PC-9 (cell line): ENCODE measurements around the gene PUM2. TPM values are rescaled to one million over a fixed set of nuclear protein-coding genes. Genes with fewer than 3 reads are reported as not detected.

Experiments used
- BruUV-seq: library from RNA; stranded (reverse); fragments of 400-500 nt; replicated peaks from 2 replicates; lab custom pipeline; 2021; lab: Mats Ljungman, UMichigan
- CTCF ChIA-PET: fragments of 300-600 bp; sonication (Branson Sonifier 250); formaldehyde crosslinking; loops from one replicate; lab custom pipeline; 2022; ENCODE audit warnings: antibody characterized with exemption; lab: Charles Lee
- POLR2A ChIA-PET: fragments of 300-600 bp; sonication (Branson Sonifier 250); formaldehyde crosslinking; loops from one replicate; lab custom pipeline; 2022; ENCODE audit warnings: antibody characterized with exemption; ENCODE audit not compliant: unreplicated experiment; lab: Charles Lee
- DNase-seq, 2 experiments: peaks; one replicate each; pipeline versions ENCODE4 v3.0.0 to v3.0.0-alpha.2; 2015 to 2022; ENCODE audit warnings: mixed read lengths in 1 of 2
- H2AFZ ChIP-seq: fragments of 200-600 bp; sonication (generic); 2 replicates; pipeline ENCODE4 v1.8.1; 2017; ENCODE audit warnings: antibody characterized with exemption
- H3F3A ChIP-seq: fragments of 200-600 bp; sonication (generic); 2 replicates; pipeline ENCODE4 v1.8.1; 2017; ENCODE audit warnings: antibody characterized with exemption, mild to moderate bottlenecking, low read depth; ENCODE audit not compliant: insufficient read depth
- H3K27ac ChIP-seq: fragments of 200-600 bp; sonication (generic); 2 replicates; pipeline ENCODE4 v1.6.1; 2016; ENCODE audit warnings: mixed run types
- H3K27me3 ChIP-seq: fragments of 200-600 bp; sonication (generic); 2 replicates; pipeline ENCODE4 v1.6.1; 2016; ENCODE audit warnings: low read depth, mixed run types; ENCODE audit not compliant: insufficient read depth
- H3K36me3 ChIP-seq: fragments of 200-600 bp; sonication (generic); 2 replicates; pipeline ENCODE4 v1.6.1; 2016; ENCODE audit warnings: low read depth, mixed run types
- H3K4me1 ChIP-seq: fragments of 200-600 bp; sonication (generic); replicated peaks from 2 replicates; pipeline ENCODE4 v1.6.1; 2016; ENCODE audit warnings: mixed run types; ENCODE audit not compliant: insufficient read depth
- H3K4me2 ChIP-seq: fragments of 200-600 bp; sonication (generic); 2 replicates; pipeline ENCODE4 v1.6.1; 2017; ENCODE audit warnings: mixed run types
- H3K4me3 ChIP-seq: fragments of 200-600 bp; sonication (generic); 2 replicates; pipeline ENCODE4 v1.6.1; 2016; ENCODE audit warnings: mixed run types
- H3K79me2 ChIP-seq: fragments of 200-600 bp; sonication (generic); 2 replicates; pipeline ENCODE4 v1.6.1; 2017; ENCODE audit warnings: low read depth, mixed run types
- H3K9me2 ChIP-seq: fragments of 200-600 bp; sonication (generic); 2 replicates; pipeline ENCODE4 v1.8.1; 2017; ENCODE audit warnings: mild to moderate bottlenecking; ENCODE audit not compliant: insufficient read depth
- H3K9me3 ChIP-seq: fragments of 200-600 bp; sonication (generic); 2 replicates; pipeline ENCODE4 v1.8.1; 2016; ENCODE audit warnings: low read depth; ENCODE audit not compliant: insufficient read depth
- H4K20me1 ChIP-seq: fragments of 200-600 bp; sonication (generic); 2 replicates; pipeline ENCODE4 v1.8.1; 2017; ENCODE audit not compliant: insufficient read depth
- CTCF ChIP-seq: fragments of 200-600 bp; sonication (generic); conservative IDR thresholded peaks from 2 replicates; pipeline ENCODE4 v1.6.1; 2017; ENCODE audit warnings: mixed run types, antibody characterized with exemption, mild to moderate bottlenecking, moderate library complexity
- EZH2 ChIP-seq: fragments of 200-600 bp; sonication (generic); IDR thresholded peaks from 2 replicates; pipeline ENCODE4 v1.8.0; 2017; ENCODE audit warnings: antibody characterized with exemption, low read depth
- intact Hi-C: fragments of 100-400 bp; cut with micrococcal nuclease; formaldehyde crosslinking; loops from one replicate; pipeline ENCODE4 v1.10.0; 2022; ENCODE audit not compliant: unreplicated experiment
- total RNA-seq: library from RNA; stranded (reverse); gene quantifications from 2 replicates; pipeline ENCODE4 v1.2.3, GENCODE V29; 2021

The PUM2 gene
- total RNA-seq, 1 experiment from 2014 or later, result 99.3 TPM

- Histone ChIP-seq H3F3A (peaks cover 39% of the 10 kb centered on the region; the same call in 1 of the 2 replicates), H3K9me2 (no peaks in the 10 kb centered on the region), H3K4me1 (peaks cover 39% of the 10 kb centered on the region), H2AFZ (peak overlapping the region; percentile 87), H3K79me2 (peaks cover 53% of the 10 kb centered on the region), H3K4me2 (peak overlapping the region; percentile 92), H3K36me3 (no peaks in the 10 kb centered on the region), H3K9me3 (no peaks in the 10 kb centered on the region), H3K27ac (peak overlapping the region; percentile 61; the same call in 1 of the 2 replicates), H3K27me3 (no peaks in the 10 kb centered on the region), H4K20me1 (no peaks in the 10 kb centered on the region), H3K4me3 (peak overlapping the region; percentile 93)
- TF ChIP-seq EZH2 (no peak), CTCF (no peak)
- ChIA-PET CTCF (interaction anchor here (1.4 kb wide), 1 partner anchor 9 kb away, joined by 3 read pairs; no protein-coding TSS in a partner anchor), POLR2A (interaction anchor here (0.6 kb wide), 2 partner anchors 15 to 113 kb away, joined by 3 to 8 read pairs; no protein-coding TSS in a partner anchor)
- TSS peak; percentile 35 for BruUV-seq
- peak in 1 of 2 experiments; percentile 42 for DNase-seq
- intact Hi-C loops, result loop anchor here (2.0 to 5.0 kb wide), 2 partner anchors 38 to 211 kb away; partner anchors contain the start of gene MATN3
Observed at GRCh38 chr2:20222769-20223406, 127.8 kb downstream of the PUM2 start.

GRCh38 chr2:20222014-20222768 is 128.5 kb downstream of the PUM2 start:
- Histone ChIP-seq H3K9me3 (no peaks in the 10 kb centered on the region), H4K20me1 (no peaks in the 10 kb centered on the region), H3F3A (peaks cover 39% of the 10 kb centered on the region; the same call in 1 of the 2 replicates), H3K4me1 (peaks cover 41% of the 10 kb centered on the region), H3K79me2 (peaks cover 56% of the 10 kb centered on the region), H3K4me3 (peak overlapping the region; percentile 93; the same call in 1 of the 2 replicates), H3K27ac (0 out of 2 replicates have a peak overlapping the region, but pooled peaks have one; percentile 61), H3K36me3 (no peaks in the 10 kb centered on the region), H3K27me3 (no peaks in the 10 kb centered on the region), H3K4me2 (peak overlapping the region; percentile 92), H2AFZ (no peak overlapping the region), H3K9me2 (no peaks in the 10 kb centered on the region)
- ChIA-PET CTCF (interaction anchor here (0.8 to 1.4 kb wide), 2 partner anchors 10 to 37 kb away, joined by 3 read pairs; no protein-coding TSS in a partner anchor), POLR2A (interaction anchor here (0.6 kb wide), 1 partner anchor 113 kb away, joined by 8 read pairs; no protein-coding TSS in a partner anchor)
- intact Hi-C loops, result loop anchor here (2.0 to 5.0 kb wide), 2 partner anchors 37 to 210 kb away; partner anchors contain the start of gene MATN3
- TF ChIP-seq EZH2, result no peak
- TF ChIP-seq CTCF, result no peak
- DNase-seq, result peak in 1 of 2 experiments; percentile 63
- no TSS peak for BruUV-seq

GRCh38 chr2:20221555-20221973 is 129.1 kb downstream of the PUM2 start:
- Histone ChIP-seq H3K4me2 (peak overlapping the region; percentile 92), H3F3A (peaks cover 35% of the 10 kb centered on the region; the same call in 1 of the 2 replicates), H3K36me3 (no peaks in the 10 kb centered on the region), H3K4me1 (peaks cover 41% of the 10 kb centered on the region), H3K27ac (0 out of 2 replicates have a peak overlapping the region, but pooled peaks have one; percentile 20), H3K79me2 (peaks cover 56% of the 10 kb centered on the region), H3K4me3 (no peak overlapping the region), H3K9me3 (no peaks in the 10 kb centered on the region), H3K27me3 (no peaks in the 10 kb centered on the region), H3K9me2 (no peaks in the 10 kb centered on the region), H2AFZ (no peak overlapping the region), H4K20me1 (no peaks in the 10 kb centered on the region)
- POLR2A ChIA-PET, result no interaction called here
- BruUV-seq, result no TSS peak
- TF ChIP-seq EZH2 (no peak), CTCF (no peak)
- CTCF ChIA-PET, result interaction anchor here (0.8 to 1.4 kb wide), 2 partner anchors 11 to 36 kb away, joined by 3 read pairs; no protein-coding TSS in a partner anchor
- intact Hi-C loops, result loop anchor here (2.0 to 5.0 kb wide), 2 partner anchors 15 to 209 kb away; partner anchors contain the start of gene MATN3
- no peak for DNase-seq
